Activated CD4-positive, alpha-beta T cell treated with anti-CD3 and anti-CD28 coated beads for 24 hours (primary cell): ENCODE measurements around the gene DPP9.
A peak's percentile ranks its signal among the peaks of the same experiment; 100 is the strongest.
"Not testable (repeated sequence)": the region's sequence is repeated elsewhere in the genome, so short reads cannot be mapped to it uniquely, and the experiment has no call there.

Experiments
- DNase-seq, 2 donors: peaks; one replicate each; pipeline ENCODE4 v3.0.0-alpha.2; 2020; ENCODE audit warnings: low read depth in 2 of 2

Gene DPP9

DNA sequence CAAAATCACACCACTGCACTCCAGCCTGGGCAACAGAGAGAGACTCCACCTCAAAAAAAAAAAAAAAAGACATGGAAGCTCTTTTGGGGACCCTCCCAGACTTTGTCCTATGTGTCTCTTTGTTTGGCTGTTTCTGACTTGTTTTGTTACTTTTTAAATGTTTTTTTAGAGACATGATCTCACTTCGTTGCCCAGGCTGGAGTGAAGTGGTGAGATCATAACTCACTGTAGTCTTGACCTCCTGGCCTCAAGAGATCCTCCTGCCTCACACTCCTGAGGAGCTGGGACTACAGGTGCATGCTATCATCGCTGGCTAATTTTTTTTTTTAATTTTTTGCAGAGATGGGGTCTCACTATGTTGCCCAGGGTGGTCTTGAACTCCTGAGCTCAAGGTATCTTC is 16.4 kb upstream of the DPP9 start:
- DNase-seq = no peak

DNA sequence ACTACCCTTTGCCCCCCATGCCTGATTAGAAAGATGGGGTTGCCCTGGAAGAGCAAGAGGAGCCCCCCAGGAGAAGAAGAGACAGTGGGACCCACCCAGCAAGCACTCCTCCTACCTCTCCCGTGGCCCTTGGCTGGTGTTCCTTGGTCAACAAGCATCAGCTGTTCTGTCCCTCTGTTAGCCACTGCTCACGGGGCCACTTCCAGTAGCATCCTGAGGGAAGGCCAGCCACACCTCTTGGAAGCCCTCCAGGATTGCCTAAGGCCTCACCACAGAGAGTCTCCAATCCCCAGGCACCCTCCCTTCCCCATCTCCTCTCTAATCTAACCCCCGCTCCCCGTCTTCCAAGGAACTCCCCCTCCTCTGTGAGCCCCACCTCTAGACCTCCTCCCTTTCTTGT is 15.1 kb upstream of the DPP9 start:
- DNase-seq = no peak

DNA sequence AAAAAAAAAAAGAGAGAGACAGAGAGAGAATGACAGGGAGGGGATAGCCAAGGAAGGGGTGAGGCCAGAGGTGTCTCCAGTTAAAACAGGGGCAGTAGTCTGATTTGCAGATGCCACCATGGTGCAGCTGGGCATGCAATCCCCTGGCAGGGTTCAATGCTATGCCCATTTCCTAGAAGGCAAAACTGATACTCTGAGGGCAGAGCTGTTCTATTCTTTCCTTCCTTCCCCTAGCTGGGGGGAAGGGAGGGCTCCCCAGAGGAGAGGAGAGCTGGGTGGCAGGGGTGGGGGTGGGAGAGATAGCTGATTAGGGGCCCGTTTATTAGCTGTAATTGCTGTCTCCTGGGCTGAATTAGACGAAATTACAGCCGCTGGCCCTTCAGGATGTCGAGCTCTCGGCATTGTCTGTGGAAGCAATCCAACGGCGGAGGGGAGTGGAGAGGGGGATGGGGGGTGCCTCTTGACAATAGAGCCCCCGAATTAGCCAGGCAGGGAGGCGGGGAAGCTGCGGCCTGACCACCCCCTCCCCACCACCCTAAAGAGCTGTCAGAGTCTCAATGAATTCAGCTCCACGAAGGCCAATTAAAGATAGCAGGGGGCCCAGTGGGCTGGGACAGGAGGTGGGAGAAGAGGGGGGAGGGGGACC is 14.4 kb upstream of the DPP9 start:
- no peak for DNase-seq

DNA sequence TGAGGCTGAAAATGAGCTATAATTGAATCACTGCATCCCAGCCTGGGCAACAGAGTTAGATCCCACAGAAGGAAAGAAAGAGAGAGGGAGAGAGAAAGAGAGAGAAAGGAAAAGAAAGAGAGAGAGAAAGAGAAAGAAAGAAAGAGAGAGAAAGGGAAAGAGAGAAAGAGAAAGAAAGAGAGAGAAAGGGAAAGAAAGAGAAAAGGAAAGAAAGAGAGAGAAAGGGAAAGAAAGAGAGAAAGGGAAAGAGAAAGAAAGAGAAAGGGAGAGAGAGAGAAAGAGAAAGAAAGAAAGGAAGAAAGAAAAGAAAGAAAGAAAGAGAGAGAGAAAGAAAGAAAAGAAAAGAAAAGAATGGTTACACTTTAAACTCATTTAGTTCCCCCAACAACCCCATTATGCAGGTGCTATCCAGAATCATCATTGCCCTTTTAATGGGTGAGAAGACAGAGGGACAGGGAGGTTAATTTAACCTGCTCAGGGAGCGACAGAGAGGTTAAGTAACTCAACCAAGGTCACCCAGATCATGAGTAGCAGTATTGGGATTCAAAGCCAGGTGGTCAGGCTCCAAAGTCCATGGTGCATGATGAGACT is 10.2 kb upstream of the DPP9 start:
- no peak for DNase-seq

DNA sequence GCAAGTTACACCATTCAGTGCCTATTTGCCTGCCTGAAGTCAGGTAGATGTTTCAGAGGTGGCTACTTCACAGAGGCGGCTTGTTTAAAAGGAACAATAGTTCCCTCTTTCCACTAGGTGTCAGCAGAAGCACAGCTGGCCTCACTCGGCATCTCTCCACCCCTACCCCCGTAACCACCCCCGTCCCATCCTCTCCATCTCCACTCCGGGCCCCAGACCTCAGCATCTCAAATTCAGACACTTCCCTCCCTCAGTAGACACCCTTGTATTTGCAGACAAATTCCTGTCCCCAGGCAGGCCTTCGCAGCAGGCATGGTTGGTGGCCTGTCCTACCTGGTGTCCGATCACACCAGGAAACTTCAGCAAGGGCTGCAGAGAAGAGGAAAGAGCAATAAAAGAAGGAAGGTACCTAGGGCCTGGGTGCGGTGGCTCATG is 9.1 kb upstream of the DPP9 start:
- no peak for DNase-seq

DNA sequence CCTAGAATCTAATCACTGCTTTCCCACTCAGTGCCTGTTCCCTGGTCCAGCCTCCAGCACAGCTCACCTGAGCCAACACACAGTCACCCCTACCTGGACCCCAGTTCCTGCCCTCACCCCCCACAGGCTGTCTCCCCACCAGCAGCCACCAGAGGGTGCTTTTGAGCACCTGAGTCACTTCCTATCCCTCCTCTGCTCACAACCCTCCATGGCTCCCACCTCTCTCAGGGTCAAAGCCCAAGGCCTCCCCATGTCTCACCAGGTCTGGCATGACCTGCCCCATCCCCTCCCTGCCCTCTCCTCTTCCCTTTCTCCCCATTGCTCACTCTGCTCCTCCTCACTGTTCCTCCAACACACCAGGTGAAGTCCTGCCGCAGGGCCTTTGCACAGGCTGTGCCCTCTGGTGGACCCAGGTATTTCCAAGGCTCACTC is 7.1 kb upstream of the DPP9 start:
- peak; percentile 52 to 63 for DNase-seq

- DNase-seq = no peak
Observed at GRCh38 chr19:4728871-4729270, 5.2 kb upstream of the DPP9 start.

DNA sequence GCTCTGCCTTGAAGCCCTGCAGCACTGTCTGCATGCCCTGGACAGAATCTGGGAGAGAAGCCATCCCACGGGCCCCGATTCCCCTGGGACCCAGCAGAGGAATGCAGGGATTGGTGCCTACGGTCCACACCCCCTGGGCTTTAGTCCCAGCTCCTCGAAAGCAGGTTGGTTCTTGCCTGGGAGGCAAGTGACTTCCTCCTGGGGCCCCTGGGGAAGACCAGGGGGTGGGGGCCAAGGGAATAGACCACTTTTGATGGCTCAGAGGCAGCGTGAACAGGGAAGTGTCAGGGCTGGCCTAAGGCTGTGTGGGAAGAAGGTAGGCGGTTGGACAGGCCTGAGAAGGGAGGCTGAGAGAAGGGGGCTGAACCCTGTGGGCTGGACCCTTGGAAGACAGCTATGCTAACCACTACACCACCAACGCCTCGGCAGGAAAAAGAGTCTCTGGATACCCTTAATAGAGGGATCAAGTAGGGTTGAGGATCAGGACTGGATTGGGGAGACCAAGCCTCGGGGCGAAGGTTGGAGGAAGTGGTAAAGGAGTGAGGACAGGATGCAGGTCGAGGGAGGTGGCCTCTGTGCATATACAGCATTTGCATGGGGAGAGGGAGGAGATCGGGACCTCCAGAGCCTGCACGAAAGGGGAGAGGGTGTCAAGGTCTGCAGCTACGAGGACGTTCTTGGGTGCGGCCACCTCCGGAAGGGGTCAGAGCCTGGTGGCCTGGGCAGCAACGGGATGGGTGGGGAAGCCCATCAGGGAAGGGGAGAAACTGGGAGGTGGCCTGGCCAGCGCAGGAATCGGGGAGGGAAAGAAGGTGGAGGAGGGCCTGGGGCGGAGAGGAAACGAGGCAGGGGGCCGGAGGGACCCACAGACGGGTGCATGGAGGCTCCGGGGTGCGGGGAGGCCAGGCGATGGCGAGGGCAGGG is 709 bp downstream of the DPP9 start:
- DNase-seq = no peak

DNA sequence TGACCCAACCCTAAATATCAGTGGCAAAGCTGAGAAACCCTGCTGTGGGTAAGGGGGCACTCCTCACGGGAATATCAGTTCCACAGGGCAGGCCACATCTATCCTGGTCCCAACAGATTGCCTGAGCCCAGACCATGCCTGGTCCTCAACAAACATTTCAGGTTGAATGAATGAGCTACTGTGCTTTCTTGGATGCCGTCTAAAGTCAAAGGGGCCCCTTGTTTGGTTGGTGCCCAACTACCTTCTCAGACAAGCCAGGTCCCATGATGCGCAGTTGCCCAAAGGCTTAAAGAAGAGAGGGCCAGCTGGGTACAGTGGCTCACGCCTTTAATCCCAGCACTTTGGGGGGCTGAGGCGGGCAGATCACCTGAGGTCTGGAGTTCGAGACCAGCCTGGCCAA is 2.4 kb downstream of the DPP9 start:
- no peak for DNase-seq

GRCh38 chr19:4720037-4720700 is 3.5 kb downstream of the DPP9 start:
- no peak for DNase-seq

GRCh38 chr19:4719499-4719866 is 4.2 kb downstream of the DPP9 start:
- DNase-seq = no peak

DNA sequence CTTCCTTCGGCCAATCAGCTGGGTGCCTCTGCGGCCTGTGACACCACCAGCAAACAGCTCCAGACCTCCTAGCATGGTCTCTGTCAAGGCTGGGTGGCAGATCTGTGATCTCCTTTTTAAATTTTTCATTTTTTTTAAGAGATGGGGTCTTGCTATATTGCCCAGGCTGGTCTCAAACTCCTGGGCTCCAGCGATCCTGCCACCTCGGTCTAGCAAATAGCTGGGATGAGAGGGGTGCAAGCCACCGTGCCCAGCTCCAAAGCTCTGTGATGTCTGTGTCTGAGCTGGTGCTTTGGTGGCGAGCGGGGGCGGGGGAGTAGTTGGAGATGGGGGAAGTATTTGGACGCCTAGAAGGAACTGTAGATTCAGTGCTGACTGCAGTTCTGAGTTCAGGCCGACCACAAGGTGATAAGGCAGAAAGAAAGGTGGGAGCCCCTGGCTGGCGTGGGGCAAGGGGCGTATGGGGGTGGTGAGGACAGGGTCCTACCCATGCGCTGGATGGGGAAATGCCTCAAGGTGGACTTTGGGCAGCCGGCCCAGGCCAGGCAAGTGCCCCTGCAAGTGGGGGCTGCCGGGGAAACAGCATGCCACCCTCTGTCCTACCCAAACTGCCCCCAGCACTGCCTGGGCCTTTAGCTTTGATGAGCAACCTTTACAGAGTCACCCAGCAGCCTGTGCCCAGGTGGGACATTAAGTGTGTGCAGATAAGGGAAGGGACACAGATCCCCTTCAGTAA is 5.5 kb downstream of the DPP9 start:
- no peak for DNase-seq

GRCh38 chr19:4717191-4717965 is 6.3 kb downstream of the DPP9 start:
- no peak for DNase-seq

GRCh38 chr19:4715529-4716221 is 8.0 kb downstream of the DPP9 start:
- DNase-seq = no peak

DNA sequence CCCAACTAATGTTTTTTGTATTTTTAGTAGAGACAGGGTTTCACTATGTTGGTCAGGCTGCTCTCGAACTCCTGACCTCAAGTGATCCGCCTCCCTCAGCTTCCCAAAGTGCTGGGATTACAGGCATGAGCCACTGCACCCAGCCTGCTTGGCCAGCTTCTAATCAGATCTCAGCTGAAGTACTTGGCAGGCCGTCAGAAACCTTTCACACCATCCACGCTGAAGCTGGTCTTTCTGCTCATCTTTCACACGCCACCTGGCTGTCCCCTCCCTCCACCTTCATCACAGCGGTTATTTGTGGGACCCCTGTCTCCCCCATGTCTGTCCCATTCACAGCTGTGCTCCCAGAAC is 8.5 kb downstream of the DPP9 start:
- DNase-seq = not testable (repeated sequence)

- no peak for DNase-seq
Observed at GRCh38 chr19:4714016-4714415, 9.6 kb downstream of the DPP9 start.

DNA sequence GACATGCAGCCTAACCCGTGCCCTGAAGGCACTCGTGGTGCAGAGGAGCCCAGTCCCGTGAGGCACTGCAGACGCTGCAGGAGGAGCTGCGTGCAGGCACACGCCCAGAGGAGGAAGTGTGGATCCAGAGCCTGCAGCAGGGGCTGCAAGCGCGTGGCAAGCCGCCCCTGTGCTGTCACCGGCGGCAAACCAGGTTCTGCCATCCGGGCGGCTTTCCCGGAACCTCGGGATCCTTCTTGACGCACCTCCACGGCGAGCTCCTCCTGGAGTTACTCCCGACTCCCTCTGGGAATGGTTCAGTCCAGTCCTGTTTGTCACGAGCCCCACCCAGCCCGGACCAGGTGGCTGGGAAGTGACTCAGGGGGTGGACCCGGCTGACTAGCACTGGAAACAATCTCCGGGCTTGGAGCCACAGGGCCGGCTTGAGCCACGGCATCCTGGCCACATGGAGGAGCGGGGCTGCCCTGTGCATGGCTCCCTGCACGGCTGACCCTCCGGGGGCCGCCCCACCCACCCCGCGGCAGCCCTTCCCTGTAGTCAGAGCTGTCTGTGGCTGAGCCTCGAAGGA is 10.2 kb downstream of the DPP9 start:
- no peak for DNase-seq

DNA sequence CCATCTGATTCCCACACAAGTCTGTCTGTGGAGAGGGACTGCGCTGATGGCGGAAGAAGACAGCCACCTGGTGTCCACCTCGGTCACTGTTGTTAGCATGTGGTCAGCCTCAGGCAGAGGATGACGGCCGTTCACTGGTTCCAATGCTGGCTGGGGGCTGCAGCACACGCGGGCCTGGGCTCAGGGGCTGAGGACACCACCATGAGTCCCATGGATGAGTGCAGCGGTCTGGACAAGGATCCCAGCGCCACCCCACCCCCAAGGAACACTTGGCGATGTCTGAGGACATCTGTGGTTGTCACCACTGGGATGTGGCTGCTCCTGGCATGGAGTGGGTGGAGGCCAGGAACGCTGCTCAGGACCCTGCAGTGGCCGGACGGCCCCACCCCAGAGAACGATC is 10.9 kb downstream of the DPP9 start:
- no peak for DNase-seq

DNA sequence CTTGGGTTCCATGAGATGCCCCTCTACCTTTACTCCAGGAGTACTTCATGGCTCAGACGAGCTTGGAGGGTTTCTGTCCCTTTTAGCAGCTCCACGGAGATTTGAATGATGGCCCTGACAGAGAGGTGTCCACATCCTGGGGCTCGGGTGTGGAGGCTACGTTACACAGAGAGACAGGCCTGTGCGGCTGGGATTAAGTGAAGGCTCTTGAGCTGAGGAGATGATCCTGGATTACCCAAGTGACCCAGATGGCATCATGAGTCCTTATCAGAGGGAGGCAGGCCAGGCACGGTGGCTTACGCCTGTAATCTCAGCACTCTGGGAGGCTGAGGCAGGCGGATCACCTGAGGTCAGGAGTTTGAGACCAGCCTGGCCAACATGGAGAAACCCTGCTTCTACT is 12.4 kb downstream of the DPP9 start:
- DNase-seq = no peak

DNA sequence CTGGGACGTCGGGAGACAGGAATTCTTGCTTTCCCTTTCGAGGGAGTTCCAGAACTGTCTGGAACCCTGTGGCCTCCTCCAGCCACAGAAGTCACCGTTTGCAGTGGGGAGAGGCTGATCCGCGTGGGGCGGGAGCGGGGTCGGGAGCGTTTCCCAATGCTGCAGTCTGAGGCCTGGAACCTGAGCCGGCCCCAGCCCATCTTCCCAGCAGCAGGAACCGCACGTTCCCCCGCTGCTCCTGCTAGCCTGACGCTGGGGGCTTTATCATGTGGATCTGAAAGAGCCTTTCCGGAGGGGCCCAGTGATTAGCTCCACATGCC is 13.4 kb downstream of the DPP9 start:
- DNase-seq = no peak
